Measurements from ENCODE around the gene SLITRK1. TPM values are rescaled to one million over a fixed set of nuclear protein-coding genes. Genes with fewer than 3 reads are reported as not detected.

The SLITRK1 gene
- total RNA-seq, 1 experiment from 2014 or later = 0.49 TPM

DNA sequence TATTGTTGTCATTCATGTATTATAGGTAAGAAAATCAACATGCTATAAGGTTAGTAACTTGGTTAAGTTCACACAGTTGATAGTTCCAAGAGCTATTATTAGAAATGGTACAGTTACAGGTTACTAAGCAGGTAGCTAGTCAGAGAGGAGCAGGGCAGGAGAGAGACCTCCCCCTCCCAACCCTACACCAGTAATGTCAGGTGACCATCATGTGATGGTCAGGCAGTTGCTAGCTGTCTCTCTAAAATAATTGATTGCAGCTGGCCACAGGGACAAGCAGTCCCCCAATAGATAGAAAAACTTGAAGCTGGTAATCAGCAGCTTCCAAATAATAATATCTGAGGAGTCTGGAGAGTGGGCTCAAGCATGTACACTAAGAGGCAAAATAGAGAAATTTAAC, 14.6 kb downstream of the SLITRK1 start:
- ChIA-PET CTCF (no interaction called here), POLR2A (ENCODE audit: low non-redundant PET) (no interaction called here)
- no TSS peak for BruUV-seq (replicated peaks)
- Histone ChIP-seq H3K36me3 (ENCODE audit: insufficient read depth, low read length, poor library complexity, severe bottlenecking) (no peaks in the 10 kb centered on the region), H3K4me1 (ENCODE audit: insufficient read depth, low read length, poor library complexity, severe bottlenecking) (no peaks in the 10 kb centered on the region), H3K27me3 (replicated peaks; ENCODE audit: insufficient read depth, low read depth, low read length, poor library complexity) (no peaks in the 10 kb centered on the region), H3K4me3 (ENCODE audit: low read depth, low read length, poor library complexity, severe bottlenecking) (no peak overlapping the region), H3K9me3 (ENCODE audit: low read depth, low read length, poor library complexity, severe bottlenecking) (no peaks in the 10 kb centered on the region), H3K27ac (ENCODE audit: low read depth, low read length, poor library complexity, severe bottlenecking) (no peak overlapping the region)
- TF ChIP-seq, protein P1, sequence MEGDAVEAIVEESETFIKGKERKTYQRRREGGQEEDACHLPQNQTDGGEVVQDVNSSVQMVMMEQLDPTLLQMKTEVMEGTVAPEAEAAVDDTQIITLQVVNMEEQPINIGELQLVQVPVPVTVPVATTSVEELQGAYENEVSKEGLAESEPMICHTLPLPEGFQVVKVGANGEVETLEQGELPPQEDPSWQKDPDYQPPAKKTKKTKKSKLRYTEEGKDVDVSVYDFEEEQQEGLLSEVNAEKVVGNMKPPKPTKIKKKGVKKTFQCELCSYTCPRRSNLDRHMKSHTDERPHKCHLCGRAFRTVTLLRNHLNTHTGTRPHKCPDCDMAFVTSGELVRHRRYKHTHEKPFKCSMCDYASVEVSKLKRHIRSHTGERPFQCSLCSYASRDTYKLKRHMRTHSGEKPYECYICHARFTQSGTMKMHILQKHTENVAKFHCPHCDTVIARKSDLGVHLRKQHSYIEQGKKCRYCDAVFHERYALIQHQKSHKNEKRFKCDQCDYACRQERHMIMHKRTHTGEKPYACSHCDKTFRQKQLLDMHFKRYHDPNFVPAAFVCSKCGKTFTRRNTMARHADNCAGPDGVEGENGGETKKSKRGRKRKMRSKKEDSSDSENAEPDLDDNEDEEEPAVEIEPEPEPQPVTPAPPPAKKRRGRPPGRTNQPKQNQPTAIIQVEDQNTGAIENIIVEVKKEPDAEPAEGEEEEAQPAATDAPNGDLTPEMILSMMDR (conservative IDR thresholded peaks at IDR 0.05; ENCODE audit: low read depth, low read length) = no peak
- TF ChIP-seq EZH2 (IDR thresholded peaks at IDR 0.05; ENCODE audit: borderline replicate concordance, low read depth, low read length, poor library complexity, severe bottlenecking) = no peak
- DNase-seq (ENCODE audit: low spot score) = no peak
- intact Hi-C loops (cut with micrococcal nuclease; ENCODE audit: unreplicated experiment) = no loop called here

DNA sequence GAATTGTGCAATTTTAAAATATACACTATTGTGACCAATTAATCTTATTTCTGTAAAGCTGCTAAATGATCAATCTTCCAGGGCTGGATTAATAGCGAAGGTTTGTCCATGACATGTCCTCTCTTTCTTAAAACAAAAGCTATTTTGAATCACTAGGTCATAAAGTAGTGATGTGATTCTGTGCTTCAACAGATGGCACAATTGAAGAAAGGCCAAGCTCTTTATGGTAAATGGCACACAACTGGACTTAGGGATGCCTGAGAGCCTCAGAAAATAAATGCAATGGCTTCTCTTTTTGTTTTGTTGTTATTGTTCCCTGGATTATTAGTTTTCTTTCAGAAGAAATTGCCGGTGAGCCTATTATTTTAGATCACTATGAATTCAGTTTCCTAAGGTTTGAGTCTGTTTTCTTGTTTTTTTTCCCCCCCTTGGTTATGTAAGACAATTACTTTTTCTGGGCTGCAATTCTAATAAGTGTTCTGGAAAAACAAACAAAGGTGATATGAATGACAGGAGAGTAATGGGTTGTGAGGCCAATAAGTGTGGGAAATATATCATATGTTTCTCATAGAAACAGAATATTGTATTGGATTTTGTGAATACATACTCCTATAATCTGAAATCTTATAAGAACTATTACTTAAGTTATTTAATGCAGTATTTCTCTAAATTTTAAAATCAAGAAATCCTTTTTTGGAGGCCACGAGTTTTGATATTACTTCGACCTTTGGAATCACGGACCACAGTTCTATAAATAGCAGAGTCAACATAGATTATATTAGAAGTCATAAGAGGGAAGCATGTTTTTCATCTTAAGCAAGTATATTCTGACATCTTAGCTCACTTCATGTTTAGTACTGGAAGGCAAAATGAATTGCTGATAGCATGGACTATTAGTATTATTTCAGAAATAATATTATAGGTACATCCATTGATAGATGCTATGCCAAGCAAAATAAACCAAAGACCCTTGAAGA, 16.8 kb downstream of the SLITRK1 start:
- BruUV-seq (replicated peaks) = no TSS peak
- Histone ChIP-seq H3K9me3 (ENCODE audit: low read depth, low read length, poor library complexity, severe bottlenecking) (no peaks in the 10 kb centered on the region), H3K27ac (ENCODE audit: low read depth, low read length, poor library complexity, severe bottlenecking) (no peak overlapping the region), H3K4me1 (ENCODE audit: insufficient read depth, low read length, poor library complexity, severe bottlenecking) (no peaks in the 10 kb centered on the region), H3K36me3 (ENCODE audit: insufficient read depth, low read length, poor library complexity, severe bottlenecking) (no peaks in the 10 kb centered on the region), H3K27me3 (replicated peaks; ENCODE audit: insufficient read depth, low read depth, low read length, poor library complexity) (no peaks in the 10 kb centered on the region), H3K4me3 (ENCODE audit: low read depth, low read length, poor library complexity, severe bottlenecking) (no peak overlapping the region)
- ChIA-PET POLR2A (ENCODE audit: low non-redundant PET) (no interaction called here), CTCF (no interaction called here)
- no peak for DNase-seq (ENCODE audit: low spot score)
- no peak for TF ChIP-seq EZH2 (IDR thresholded peaks at IDR 0.05; ENCODE audit: borderline replicate concordance, low read depth, low read length, poor library complexity, severe bottlenecking)
- TF ChIP-seq, protein P1 (conservative IDR thresholded peaks at IDR 0.05; ENCODE audit: low read depth, low read length) = no peak
- intact Hi-C loops (cut with micrococcal nuclease; ENCODE audit: unreplicated experiment) = no loop called here

DNA sequence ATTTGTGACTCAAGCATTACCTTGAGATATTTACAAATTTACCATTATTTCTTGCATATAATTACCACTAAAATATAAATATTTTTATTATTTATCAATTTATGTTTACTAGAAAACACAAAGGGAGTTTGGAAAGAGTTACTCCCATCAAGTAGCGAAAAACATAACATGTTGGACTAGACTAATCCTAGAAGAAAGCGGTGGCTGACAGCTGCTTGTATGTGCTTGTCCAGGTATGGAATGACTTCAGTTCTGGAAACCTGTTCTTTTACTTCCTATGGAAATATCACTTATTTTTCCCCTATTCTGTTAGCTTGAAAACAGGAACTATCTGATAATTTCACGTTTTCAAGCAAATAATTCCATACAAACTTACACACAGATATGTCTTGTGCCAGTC, 28.5 kb downstream of the SLITRK1 start:
- DNase-seq (ENCODE audit: low spot score) = no peak
- no peak for TF ChIP-seq EZH2 (IDR thresholded peaks at IDR 0.05; ENCODE audit: borderline replicate concordance, low read depth, low read length, poor library complexity, severe bottlenecking)
- TF ChIP-seq, protein P1 (conservative IDR thresholded peaks at IDR 0.05; ENCODE audit: low read depth, low read length) = no peak
- Histone ChIP-seq H3K27ac (ENCODE audit: low read depth, low read length, poor library complexity, severe bottlenecking) (no peak overlapping the region), H3K9me3 (ENCODE audit: low read depth, low read length, poor library complexity, severe bottlenecking) (no peaks in the 10 kb centered on the region), H3K4me3 (ENCODE audit: low read depth, low read length, poor library complexity, severe bottlenecking) (no peak overlapping the region), H3K4me1 (ENCODE audit: insufficient read depth, low read length, poor library complexity, severe bottlenecking) (no peaks in the 10 kb centered on the region), H3K27me3 (replicated peaks; ENCODE audit: insufficient read depth, low read depth, low read length, poor library complexity) (no peaks in the 10 kb centered on the region), H3K36me3 (ENCODE audit: insufficient read depth, low read length, poor library complexity, severe bottlenecking) (no peaks in the 10 kb centered on the region)
- no TSS peak for BruUV-seq (replicated peaks)
- intact Hi-C loops (cut with micrococcal nuclease; ENCODE audit: unreplicated experiment) = no loop called here
- CTCF ChIA-PET = no interaction called here
- POLR2A ChIA-PET (ENCODE audit: low non-redundant PET) = no interaction called here

All from A673 (cell line).